Uterus (tissue), 4 donors: ENCODE results near the gene GNAL. TPM values are rescaled to one million over a fixed set of nuclear protein-coding genes. Genes with fewer than 3 reads are reported as not detected.

Source experiments
- DNase-seq, 2 donors: peaks; one replicate each; pipeline ENCODE4 v3.0.0-alpha.2; 2019 to 2020
- H3K27ac ChIP-seq, 2 donors: fragments of 200-600 bp; sonication (generic); 1 replicate in 1 of 2; 2 replicates in 1 of 2; pipeline ENCODE4 v1.5.1; 2016 to 2018
- H3K27me3 ChIP-seq, 2 donors: fragments of 200-600 bp; sonication (generic); one replicate each; pipeline ENCODE4 v1.5.1; 2018 to 2019; ENCODE audit warnings: control low read depth in 1 of 2
- H3K36me3 ChIP-seq, 2 donors: fragments of 200-600 bp; sonication (generic); one replicate each; pipeline ENCODE4 v1.5.1; 2019; ENCODE audit warnings: control low read depth in 1 of 2
- H3K4me1 ChIP-seq, 2 donors: fragments of 200-600 bp; sonication (generic); one replicate each; pipeline ENCODE4 v1.5.1; 2018 to 2019; ENCODE audit warnings: control low read depth in 1 of 2
- H3K4me3 ChIP-seq, 2 donors: fragments of 200-600 bp; sonication (generic); 1 replicate in 1 of 2; 2 replicates in 1 of 2; pipeline ENCODE4 v1.5.1; 2018 to 2019; ENCODE audit warnings: mild to moderate bottlenecking in 1 of 2
- H3K9me3 ChIP-seq, 2 donors: fragments of 200-600 bp; sonication (generic); one replicate each; pipeline ENCODE4 v1.5.1; 2019; ENCODE audit warnings: control low read depth in 1 of 2
- POLR2A ChIP-seq, 2 donors: fragments of 450-650 bp; IDR thresholded peaks; one replicate each; pipeline ENCODE4 v1.6.1; 2016; ENCODE audit warnings: antibody characterized with exemption in 2 of 2, mild to moderate bottlenecking in 1 of 2, moderate library complexity in 1 of 2
- intact Hi-C: fragments of 100-400 bp; cut with DNase I; formaldehyde crosslinking; loops from one replicate; pipeline ENCODE4 v1.15.1; 2023; ENCODE audit warnings: low total_unique reads
- total RNA-seq, 4 donors: library from RNA; depleted of rRNA in 3 of 4; stranded (reverse); fragments of >200 nt in 3 of 4; gene quantifications; one replicate each; pipeline versions ENCODE4 v1.1.0 to v1.2.4, GENCODE V29; 2014 to 2023
- TF ChIP-seq, protein P1 (sequence below), 4 experiments: fragments of 200-600 bp in 2 of 4; fragments of 450-650 bp in 2 of 4; sonication (generic) in 2 of 4; IDR thresholded peaks; one replicate each; pipeline ENCODE4 v1.5.1; 2016 to 2019; ENCODE audit warnings: antibody characterized with exemption in 4 of 4, mild to moderate bottlenecking in 2 of 4, moderate library complexity in 1 of 4
- donor health status: DM: yes; HTN: yes; CAD: no.

The GNAL gene
- total RNA-seq, 4 donors from 2014 or later: 4.6 to 20.2 (median 13.8) TPM

DNA sequence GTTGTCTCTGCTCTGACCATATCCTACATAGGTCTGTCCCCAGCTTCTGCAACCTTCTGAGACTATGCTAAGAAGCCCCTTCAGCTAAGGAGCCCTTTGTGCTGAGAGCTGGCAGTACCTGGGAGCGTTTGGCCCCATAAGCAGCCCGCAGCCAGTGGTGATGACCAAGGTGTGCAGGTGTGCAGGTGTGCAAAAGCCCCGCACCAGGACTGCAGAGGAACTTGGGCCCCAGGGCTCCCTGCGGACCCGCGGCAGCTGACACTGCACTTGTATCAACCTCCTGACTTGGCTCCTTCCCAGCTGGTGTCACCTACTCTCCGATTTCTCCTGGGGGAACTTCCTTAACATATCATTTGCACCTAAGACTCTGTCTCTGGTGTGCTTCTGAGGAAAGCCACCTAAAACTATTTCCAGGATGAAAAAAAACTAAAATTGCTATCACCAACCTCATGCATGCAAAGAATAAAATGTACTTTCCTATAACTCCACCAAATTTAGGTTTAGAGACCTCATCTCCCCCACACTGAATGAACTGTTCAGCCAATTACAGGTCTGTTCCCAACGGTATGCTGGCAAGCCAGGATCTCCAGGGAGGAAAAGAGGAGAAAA is 16.1 kb upstream of the GNAL start:
- no peak for TF ChIP-seq POLR2A (IDR thresholded peaks at IDR 0.05)
- TF ChIP-seq, protein P1, sequence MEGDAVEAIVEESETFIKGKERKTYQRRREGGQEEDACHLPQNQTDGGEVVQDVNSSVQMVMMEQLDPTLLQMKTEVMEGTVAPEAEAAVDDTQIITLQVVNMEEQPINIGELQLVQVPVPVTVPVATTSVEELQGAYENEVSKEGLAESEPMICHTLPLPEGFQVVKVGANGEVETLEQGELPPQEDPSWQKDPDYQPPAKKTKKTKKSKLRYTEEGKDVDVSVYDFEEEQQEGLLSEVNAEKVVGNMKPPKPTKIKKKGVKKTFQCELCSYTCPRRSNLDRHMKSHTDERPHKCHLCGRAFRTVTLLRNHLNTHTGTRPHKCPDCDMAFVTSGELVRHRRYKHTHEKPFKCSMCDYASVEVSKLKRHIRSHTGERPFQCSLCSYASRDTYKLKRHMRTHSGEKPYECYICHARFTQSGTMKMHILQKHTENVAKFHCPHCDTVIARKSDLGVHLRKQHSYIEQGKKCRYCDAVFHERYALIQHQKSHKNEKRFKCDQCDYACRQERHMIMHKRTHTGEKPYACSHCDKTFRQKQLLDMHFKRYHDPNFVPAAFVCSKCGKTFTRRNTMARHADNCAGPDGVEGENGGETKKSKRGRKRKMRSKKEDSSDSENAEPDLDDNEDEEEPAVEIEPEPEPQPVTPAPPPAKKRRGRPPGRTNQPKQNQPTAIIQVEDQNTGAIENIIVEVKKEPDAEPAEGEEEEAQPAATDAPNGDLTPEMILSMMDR (IDR thresholded peaks at IDR 0.05): no peak
- H3K36me3 ChIP-seq: no peaks in the 10 kb centered on the region
- H3K9me3 ChIP-seq: no peaks in the 10 kb centered on the region
- no peak overlapping the region for H3K4me3 ChIP-seq
- H3K4me1 ChIP-seq: no peaks in the 10 kb centered on the region
- intact Hi-C loops: no loop called here
- H3K27me3 ChIP-seq: no peaks in the 10 kb centered on the region
- H3K27ac ChIP-seq: no peak overlapping the region
- no peak for DNase-seq

DNA sequence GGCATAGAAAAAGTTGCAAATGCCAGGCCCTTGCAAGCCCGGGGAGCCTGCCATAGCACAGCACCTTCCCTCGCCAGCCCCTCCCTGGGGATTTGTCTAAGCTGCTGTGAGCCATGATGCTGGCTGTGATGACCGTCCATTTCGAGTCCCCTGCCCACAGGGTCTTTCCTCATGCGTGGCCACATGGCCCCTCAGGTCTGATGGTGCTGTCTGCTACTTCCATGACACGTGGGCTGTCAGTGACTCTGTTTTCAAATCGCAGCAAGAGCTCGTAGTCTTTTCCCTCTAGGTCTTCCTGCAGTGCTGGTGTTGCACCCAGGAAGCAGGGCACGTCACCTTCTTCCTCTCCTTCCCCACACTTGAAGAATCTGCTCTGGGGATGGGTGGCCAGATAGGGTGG is 15.5 kb upstream of the GNAL start:
- TF ChIP-seq, protein P1 (IDR thresholded peaks at IDR 0.05): no peak
- no peak for TF ChIP-seq POLR2A (IDR thresholded peaks at IDR 0.05)
- H3K27me3 ChIP-seq: no peaks in the 10 kb centered on the region
- intact Hi-C loops: no loop called here

GRCh38 chr18:11674119-11674518 is 14.9 kb upstream of the GNAL start:
- TF ChIP-seq POLR2A (IDR thresholded peaks at IDR 0.05): no peak
- TF ChIP-seq, protein P1 (IDR thresholded peaks at IDR 0.05): no peak
- Histone ChIP-seq H3K27me3 (no peaks in the 10 kb centered on the region), H3K36me3 (no peaks in the 10 kb centered on the region)

More for the DNA sequence above, 15.5 kb upstream of the GNAL start:
- Histone ChIP-seq H3K4me3 (no peak overlapping the region), H3K4me1 (no peaks in the 10 kb centered on the region), H3K27ac (no peak overlapping the region), H3K36me3 (no peaks in the 10 kb centered on the region), H3K9me3 (no peaks in the 10 kb centered on the region)
- no peak for DNase-seq

GRCh38 chr18:11676386-11676785 is 12.7 kb upstream of the GNAL start:
- intact Hi-C loops: no loop called here
- no peaks in the 10 kb centered on the region for H3K27me3 ChIP-seq

More at GRCh38 chr18:11674119-11674518, 14.9 kb upstream of the GNAL start:
- no peaks in the 10 kb centered on the region for H3K4me1 ChIP-seq
- H3K9me3 ChIP-seq: no peaks in the 10 kb centered on the region
- no peak overlapping the region for H3K4me3 ChIP-seq
- intact Hi-C loops: no loop called here
- H3K27ac ChIP-seq: no peak overlapping the region
- DNase-seq: no peak

GRCh38 chr18:11676867-11677266 is 12.2 kb upstream of the GNAL start:
- H3K36me3 ChIP-seq: no peaks in the 10 kb centered on the region
- H3K4me3 ChIP-seq: no peak overlapping the region
- intact Hi-C loops: no loop called here
- no peak overlapping the region for H3K27ac ChIP-seq
- no peaks in the 10 kb centered on the region for H3K4me1 ChIP-seq
- no peaks in the 10 kb centered on the region for H3K27me3 ChIP-seq
- DNase-seq: no peak
- no peak for TF ChIP-seq POLR2A (IDR thresholded peaks at IDR 0.05)
- TF ChIP-seq, protein P1 (IDR thresholded peaks at IDR 0.05): no peak
- H3K9me3 ChIP-seq: no peaks in the 10 kb centered on the region

More at GRCh38 chr18:11676386-11676785, 12.7 kb upstream of the GNAL start:
- Histone ChIP-seq H3K4me3 (no peak overlapping the region), H3K4me1 (no peaks in the 10 kb centered on the region), H3K27ac (no peak overlapping the region), H3K36me3 (no peaks in the 10 kb centered on the region), H3K9me3 (no peaks in the 10 kb centered on the region)
- DNase-seq: no peak
- TF ChIP-seq, protein P1 (IDR thresholded peaks at IDR 0.05): no peak
- TF ChIP-seq POLR2A (IDR thresholded peaks at IDR 0.05): no peak
